GM18498 (cell line): ENCODE measurements around the gene DND1.
A peak's percentile ranks its signal among the peaks of the same experiment; 100 is the strongest.
"Not testable (repeated sequence)": the region's sequence is repeated elsewhere in the genome, so short reads cannot be mapped to it uniquely, and the experiment has no call there.

ENCODE experiments used
- ATAC-seq: cut with Tn5 transposase; IDR thresholded peaks from one replicate; pipeline ENCODE4 v1.9.1; 2021; ENCODE audit warnings: mild to moderate bottlenecking, moderate library complexity; ENCODE audit not compliant: unreplicated experiment

The DND1 gene

DNA sequence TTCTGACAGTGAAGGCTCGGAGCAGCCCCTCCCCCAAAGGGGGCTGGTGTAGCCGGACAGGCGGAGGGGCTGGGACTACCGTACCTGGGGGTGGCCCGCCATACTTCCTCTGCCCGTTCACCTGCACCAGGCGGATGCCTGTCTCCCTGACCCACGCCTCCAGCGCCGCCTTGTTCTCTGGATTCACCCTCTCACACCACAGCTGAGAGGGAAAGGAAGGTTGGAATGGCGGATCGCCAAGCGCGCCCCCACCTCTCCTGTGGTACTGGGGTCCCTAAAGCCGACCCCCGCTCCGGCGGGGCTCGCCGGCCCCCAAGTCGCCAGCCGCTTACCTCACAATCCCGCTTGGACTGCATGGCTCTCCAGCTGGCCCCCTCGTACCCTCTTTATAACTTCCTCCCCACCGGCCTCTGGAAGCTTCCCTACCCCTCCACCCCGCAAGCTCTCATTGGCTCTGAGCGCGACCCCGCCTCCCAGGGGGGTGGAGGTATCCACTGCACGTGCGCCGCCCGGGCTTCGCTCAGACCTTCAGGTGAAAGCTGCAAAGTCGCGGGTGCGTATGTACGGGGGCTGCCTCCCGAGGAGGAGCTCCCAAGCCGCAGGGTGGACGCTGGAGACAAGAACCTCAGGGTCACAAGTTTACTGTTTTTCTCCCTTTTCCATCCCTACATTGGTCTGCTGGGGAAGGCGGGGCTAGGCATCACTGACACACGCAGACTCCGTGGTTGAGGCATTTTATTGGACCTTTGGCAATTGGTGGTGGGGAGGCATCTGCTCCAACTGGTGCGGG, at the start of gene DND1:
Gene DND1, minus strand, starts transcription at position 390 of the 790 bp plus-strand sequence. Its CDS starts 34 bp downstream, at position 356.
- no peak for ATAC-seq

DNA sequence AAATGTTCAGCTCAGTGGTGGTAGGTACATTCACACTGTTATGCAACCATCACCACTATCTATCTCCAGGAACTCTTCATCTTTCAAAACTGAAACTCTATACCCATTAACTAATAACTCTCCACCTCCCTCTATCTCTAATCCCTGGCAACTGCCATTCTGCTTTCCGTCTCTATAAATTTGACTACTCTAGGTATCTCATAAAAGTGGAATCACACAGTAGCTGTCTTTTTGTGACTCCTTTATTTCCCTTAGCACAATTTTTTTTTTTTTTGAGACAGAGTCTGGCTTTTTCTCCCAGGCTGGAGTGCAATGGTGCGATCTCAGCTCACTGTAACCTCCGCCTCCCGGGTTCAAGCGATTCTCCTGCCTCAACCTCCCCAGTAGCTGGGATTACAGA, 48.0 kb upstream of the DND1 start:
- not testable (repeated sequence) for ATAC-seq

DNA sequence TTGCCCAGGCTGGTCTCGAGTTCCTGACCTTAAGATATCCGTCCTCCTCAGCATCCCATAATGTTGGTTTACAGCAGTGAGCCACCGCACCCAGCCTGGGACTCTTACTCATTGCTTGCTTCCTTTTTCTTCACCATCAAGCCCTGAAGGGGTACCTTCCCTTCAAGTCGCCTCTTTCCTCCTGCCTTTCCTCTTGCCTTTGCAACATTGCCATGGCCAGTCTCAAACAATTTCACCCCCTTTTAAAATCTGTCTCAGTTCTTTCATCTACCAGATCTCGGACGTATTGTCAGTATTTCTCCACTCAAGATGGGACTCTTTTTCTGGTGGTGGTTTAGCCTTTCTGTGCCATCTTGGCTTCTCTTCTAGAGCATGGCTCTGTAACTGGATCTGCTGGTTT, 47.4 kb upstream of the DND1 start:
- ATAC-seq: peak; percentile 18

DNA sequence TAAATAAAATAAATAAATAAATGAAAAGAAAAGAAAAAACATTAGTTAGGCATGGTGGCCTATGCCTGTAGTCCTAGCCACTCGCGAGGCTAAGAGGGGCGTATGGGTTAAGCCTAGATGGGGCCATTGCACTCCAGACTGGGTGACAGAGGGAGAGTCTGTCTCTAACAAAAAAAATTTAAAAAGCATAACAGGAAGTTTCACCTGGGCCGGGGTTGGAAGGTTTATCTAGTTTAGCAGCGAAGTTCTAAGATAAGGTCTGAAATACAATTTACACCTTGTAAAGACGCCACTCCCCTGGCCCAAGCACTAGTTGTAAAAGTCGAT, 44.9 kb upstream of the DND1 start:
- ATAC-seq: no peak

DNA sequence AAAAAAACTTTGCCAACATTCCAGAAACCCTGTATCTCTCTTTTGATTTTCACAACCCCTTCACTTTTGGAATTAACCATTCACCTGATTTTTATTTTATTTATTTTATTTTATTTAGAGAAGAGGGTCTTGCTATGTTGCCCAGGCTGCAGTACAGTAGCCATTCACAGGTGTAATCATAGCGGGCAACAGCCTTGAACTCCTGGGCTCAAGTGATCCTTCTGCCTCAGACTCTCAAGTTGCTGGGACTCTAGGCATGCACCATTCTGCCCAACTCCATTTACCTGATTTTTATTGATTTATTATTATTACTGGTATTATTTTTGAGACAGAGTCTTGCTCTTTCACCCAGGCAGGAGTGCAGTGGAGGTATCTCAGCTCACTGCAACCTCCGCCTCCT, 42.9 kb upstream of the DND1 start:
- not testable (repeated sequence) for ATAC-seq

DNA sequence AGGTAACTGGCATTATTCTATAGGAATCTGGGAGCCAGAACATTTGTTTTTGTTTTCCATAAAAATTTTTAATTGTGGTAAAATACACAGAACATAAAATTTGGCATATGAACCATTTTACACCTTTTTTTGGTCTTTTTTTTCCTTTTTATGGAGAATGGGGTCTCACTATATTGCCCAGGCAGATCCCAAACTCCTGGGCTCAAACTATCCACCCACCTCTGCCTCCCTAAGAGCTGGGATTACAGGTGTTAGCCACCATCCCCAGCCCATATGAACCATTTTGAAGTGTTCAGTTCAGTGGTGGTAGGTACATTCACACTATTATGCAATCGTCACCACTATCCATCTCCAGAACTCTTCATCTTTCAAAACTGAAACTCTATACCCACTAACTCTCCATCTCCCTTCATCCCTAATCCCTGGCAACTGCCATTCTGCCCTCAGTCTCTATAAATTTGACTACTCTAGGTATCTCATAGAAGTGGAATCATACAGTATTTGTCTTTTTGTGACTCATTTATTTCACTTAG, 40.3 kb upstream of the DND1 start:
- no peak for ATAC-seq

DNA sequence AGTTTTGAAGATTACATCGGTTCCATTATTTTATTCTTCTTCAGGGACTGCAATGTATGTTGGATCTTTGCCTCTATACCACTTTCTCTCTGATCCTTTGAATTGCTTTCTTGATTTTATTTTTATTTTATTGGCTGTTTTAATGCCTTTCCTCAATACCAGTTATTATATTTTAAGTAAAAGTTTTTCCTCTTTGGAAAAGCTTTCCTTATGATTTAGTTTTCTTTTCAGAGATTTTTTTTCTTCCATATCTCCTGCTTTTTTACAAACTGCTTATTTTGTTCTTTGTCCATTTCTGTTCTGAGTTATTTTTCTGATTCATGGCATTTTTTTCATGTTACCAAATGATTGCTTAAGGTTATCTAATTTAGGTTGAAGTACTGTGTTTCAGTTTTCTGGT, 38.4 kb upstream of the DND1 start:
- ATAC-seq: no peak

DNA sequence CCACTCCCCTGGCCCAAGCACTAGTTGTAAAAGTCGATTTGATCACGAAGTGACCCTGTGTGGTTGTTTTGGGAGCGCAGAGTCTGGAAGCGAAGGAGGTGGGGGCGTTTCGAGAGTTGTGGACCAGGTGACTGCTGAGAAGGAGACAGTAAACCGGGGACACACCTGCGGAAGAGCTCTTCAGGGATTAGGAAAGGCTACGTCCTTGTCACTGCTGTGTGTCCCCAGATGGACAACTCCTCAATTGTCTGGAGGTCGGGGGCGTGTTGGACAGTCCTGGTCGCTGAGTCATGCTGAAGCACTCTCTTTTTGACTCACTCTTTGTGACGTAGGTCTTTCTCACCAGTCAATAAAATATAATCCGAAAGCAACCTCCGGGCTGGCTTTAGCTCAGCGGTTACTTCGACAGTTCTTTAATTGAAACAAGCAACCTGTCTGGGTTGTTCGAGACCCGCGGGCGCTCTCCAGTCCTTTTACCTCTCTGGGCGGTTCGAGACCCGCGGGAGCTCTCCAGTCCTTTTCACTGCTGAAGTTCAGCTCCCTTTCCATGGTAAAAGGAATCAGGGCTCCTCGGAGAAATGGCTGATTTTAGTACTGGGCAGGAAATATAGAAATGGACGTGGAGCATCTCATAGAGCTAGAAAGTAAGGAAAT, 37.6 kb upstream of the DND1 start:
- peak; percentile 88 for ATAC-seq

DNA sequence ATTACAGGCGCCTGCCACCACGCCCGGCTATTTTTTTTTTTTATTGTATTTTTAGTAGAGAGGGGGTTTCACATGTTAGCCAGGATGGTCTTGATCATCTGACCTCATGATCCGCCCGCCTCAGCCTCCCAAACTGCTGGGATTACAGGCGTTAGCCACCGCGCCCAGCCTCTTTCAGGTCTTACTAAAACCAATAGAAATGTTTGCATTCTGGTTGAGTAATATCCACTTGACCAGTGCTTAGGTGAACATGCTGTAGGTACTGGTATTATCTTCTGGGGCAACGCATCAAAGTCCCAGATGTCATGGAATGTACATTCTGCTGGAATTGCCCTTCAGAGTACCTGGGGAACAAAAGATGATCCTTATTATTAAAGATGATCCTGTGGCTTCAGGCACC, 35.4 kb upstream of the DND1 start:
- not testable (repeated sequence) for ATAC-seq

DNA sequence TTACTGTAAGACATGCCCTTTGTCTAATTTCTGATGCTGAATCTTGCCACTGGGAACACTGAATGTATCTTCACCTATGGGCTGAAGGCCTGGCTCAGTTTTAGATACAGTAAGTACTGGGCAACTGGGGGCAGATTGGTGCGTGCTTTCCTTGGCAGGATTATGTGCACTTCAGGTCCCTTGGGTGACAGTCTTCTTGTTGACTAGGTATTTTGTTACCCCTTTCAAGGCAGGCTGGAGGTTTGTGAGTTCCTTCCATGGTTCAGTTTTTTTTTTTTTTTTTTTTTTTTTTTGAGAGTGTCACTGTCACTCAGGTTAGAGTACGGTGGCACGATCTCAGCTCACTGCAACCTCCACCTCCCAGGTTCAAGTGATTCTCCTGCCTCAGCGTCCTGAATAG, 34.4 kb upstream of the DND1 start:
- no peak for ATAC-seq

DNA sequence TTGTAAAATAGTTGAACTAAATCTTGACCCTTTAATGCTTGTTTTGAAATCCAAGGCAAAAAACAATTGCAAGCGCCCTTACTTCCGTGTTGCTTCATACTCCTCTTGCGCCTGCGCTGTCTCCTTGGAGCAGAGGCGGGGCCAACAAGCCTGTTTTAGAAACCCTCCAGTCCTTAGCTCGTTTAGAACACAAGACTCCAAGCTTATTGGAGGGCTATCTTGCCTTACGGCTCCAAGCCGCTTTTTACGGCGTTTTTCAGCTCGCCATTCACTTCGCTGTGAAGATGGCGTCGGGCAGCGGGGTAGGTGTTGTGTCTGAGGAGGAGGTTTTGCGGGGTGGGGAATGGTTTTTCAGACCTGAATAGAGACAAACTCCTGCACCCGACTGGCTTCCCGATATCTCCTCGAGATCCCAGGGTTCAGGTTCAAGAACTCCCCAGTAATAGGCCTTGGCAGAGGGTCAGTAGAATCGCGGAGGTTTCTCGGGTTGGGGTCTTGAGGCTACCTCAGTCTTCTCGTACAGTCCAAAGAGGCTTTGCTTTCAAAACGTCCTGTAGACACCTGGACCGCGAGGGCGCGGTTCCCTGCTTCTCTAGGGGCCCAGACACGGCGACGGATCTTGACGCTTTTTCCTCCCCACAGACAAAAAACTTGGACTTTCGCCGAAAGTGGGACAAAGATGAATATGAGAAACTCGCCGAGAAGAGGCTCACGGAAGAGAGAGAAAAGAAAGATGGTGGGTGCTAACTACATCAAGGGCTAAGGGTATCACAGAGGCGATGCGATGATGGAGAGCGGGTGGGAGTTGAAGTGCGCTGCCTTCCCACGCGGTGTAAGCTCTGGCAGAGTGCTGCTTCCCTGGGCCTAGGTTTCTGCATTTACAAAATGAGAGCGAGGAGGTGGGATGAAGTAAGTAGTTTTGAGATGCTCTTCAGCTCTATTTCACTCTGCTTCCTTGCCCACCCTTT, 27.1 kb upstream of the DND1 start, which contains the start of gene ZMAT2:
Gene ZMAT2, plus strand, starts transcription at position 271 of the 968 bp plus-strand sequence. Its CDS starts 14 bp downstream, at position 285.
- peak; percentile 93 for ATAC-seq

DNA sequence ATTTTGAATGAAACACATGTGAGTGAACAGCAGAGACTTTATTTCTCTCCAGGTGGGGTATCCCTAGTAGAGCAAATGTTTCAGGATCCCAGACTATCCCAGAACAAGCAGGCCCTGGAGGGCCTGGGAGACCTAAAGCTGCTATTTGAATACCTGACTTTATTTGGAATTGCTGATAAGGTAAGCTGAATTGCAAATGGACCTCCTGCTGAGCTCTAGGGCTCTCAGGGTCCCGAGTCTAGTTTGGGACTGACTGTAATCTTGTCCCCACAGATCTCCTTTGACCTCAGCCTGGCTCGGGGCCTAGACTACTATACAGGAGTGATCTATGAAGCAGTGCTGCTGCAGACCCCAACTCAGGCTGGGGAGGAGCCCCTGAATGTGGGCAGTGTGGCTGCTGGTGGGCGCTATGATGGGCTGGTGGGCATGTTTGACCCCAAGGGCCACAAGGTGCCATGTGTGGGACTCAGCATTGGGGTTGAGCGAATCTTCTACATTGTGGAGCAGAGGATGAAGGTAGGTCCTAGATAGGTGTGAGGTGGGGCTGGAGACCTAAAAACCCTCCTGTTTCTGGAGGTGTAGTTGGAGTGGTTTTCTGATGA, 23.6 kb upstream of the DND1 start:
- ATAC-seq: no peak

DNA sequence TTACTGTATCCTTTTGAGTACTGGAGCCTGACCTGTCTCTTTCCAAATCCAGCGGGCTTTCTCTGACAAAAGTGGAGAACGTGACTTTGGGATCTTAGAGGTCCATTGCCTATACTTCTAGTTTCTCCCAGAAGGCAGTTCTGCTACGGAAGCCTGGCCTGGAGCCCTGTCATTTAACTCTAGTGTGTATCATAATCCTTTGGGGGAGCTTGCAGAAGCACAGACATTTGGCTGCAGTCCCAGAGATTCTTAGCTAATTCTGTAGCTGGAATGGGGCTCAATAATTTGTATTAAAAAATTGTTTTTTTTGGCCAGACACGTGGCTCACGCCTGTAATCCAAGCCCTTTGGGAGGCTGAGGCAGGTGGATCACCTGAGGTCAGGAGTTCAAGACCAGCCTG, 20.9 kb upstream of the DND1 start:
- ATAC-seq: no peak

DNA sequence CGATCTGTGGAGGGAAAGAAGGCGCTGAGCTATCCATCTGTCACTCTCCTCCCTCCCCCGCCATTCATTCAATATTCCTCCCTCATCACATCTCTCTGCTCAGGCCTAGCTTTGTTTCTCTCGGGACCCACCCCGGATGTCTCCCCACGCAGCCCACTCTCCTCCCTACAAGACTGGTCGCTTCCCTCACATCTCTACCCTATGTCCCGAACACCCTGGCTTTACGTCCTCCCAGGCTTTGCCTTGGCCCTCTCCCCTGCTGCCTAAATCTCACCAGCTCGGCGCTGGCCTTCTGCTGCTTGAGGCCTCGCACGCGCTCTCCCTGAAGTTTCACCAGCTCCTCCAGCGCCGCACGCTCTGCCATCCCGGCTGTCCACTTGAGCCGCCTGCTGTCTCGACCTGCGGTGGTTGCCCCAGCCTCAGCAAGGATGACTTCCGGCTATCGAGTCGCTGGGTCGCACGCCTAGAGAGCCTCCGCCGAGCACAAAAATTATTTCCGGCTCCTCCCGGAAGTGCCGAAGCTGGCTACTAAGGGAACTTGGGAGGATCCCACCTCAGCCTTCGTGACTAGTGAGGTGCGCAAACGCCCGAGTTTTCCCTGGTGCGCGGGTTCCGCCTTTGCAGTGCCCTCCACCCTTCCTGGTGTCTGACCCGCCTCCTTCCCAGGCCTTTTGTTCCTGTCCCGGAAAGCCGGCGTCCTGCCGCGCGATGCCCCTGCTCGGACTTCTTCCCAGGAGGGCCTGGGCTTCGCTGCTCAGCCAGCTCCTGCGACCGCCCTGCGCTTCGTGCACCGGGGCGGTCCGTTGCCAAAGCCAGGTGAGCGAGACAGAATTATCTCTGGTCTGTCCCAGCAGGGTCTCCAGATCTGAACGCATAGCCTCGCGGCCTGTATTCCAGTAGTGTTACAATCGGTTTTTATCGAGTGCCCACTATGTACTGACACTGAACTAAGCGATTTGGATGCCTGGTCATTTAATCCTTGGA, 17.9 kb upstream of the DND1 start, which contains the start of the genes HARS1 and HARS2:
Gene HARS1, minus strand, starts transcription at position 430 of the 984 bp plus-strand sequence. Its CDS starts 66 bp downstream, at position 364.
Gene HARS2, plus strand, starts transcription at position 515 of the 984 bp plus-strand sequence. Its CDS starts 194 bp downstream, at position 709.
- peak; percentile 97 for ATAC-seq

DNA sequence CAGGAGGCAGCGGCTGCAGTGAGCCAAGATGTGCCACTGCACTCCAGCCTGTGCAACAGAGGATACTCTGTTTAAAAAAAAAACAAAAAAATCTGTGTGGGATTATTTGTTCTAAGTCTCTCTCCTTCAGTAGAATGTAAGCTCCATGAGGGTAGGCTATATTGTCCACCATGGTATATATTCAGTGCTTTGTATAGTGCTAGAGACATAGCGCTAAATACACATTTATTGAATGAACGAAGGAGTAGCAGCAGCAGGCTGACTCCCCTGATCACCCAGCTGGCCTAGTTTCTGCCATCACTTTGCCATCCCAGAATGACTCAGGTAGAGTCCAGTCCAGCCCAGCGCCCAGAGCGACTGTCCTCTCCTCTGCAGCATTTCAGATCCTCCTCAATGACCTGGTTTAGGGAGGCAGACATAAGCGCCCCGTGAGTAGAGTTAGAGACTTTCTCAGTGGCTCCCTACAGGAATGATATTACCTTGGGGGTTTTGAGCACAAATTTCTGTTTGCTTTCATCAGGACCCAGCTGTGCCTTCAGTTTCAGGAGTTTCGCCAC, 17.1 kb upstream of the DND1 start:
- peak; percentile 5 for ATAC-seq

DNA sequence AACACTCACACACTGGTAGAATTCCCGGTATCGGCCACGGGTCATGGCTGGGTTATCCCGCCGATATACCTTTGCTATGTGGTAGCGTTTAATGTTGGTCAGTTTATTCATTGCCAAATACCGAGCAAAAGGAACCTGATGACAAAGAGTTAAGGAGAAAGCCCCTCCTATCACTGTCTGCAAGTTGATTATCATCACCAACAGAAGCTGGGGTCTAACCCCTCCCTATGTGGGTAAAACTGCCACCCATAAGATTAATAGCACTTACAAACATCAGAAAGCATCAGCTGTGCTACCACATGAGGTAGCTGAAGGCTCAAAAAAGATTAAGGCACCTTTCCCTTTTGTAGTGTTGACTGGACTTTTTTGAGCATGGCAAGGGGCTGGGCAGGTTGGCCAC, 5.6 kb upstream of the DND1 start:
- no peak for ATAC-seq

DNA sequence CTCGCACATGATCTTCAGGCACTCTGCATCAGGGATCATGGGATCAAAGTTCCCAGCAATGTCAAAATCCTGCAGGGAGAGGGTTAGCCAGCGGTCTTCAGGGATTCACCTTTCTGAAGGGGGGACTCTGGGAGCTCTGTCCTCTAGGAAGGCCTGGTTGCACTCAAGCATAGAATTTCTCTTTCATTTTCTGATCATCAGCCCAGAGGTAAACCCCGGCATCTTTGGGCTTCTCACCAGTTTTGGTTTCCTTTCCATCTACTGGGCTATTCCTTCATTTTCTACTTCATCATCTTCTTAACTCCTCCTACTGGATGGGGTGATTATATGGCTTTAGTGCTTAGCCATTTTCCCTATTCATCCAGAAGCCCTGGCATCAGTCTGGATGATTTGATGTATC, 4.6 kb upstream of the DND1 start:
- peak; percentile 77 for ATAC-seq

DNA sequence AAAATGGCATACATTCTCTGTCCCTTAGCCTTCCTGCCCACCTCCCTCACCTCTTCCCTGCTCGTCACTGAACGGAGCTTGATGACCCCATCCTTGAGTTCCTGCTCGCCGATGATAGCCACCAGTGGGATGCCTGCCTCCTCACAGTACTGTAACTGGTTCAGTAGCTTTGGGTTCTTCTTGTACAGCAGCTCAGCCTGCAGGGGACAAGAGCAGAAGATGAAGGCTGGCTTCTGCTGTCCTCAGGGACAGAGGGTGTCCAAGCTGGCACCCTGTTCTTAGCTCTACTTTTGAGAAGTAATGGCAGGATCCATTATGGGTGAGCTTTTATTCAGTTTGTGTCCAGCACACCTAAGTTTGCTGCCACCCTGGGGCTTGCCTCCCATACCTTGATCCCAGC, 1.3 kb upstream of the DND1 start:
- no peak for ATAC-seq

DNA sequence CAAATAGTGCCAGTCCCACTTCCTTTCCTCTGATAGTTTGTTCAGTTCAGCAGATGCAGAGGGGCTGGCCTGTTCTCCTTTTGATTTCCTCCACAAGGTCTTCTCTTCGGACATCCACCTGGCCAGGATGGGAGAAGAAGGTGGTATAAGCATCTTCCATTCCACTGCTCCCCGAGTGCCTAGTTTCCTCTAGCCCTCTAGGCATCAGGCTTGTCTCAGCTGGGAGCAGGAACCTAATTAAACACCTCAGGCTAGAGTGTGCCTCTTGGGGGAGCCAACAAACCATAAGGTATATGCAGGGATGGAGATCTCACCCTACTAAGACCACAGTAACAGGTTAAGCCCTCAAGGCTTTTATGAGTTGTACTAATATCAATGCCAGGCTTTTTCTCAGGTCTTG, 835 bp upstream of the DND1 start:
- ATAC-seq: no peak
